HCT116 (cell line): ENCODE results near the gene DIDO1.
"Not testable (repeated sequence)": the region's sequence is repeated elsewhere in the genome, so short reads cannot be mapped to it uniquely, and the experiment has no call there.

Source experiments
- CEBPB ChIP-seq: IDR thresholded peaks from 2 replicates; pipeline ENCODE4 v1.6.1; 2012; ENCODE audit warnings: low read depth
- EZH2 ChIP-seq: fragments of 200-600 bp; sonication (generic); IDR thresholded peaks from 2 replicates; pipeline ENCODE4 v1.6.1; 2017; ENCODE audit warnings: antibody characterized with exemption, mixed run types
- POLR2AphosphoS5 ChIP-seq: IDR thresholded peaks from 2 replicates; pipeline ENCODE4 v1.6.1; 2011; ENCODE audit warnings: mild to moderate bottlenecking, low read depth, low read length, moderate library complexity
- RAD21 ChIP-seq: IDR thresholded peaks from 2 replicates; pipeline ENCODE4 v1.6.1; 2012; ENCODE audit warnings: low read depth, mild to moderate bottlenecking
- TF ChIP-seq, protein P1 (sequence below), 3 experiments: fragments of 200-600 bp in 1 of 3; sonication (generic) in 1 of 3; IDR thresholded peaks in 2 of 3; conservative IDR thresholded peaks in 1 of 3; 2 replicates each; pipeline ENCODE4 v1.5.1; 2012 to 2017; ENCODE audit warnings: low read depth in 2 of 3, low read length in 2 of 3, antibody characterized with exemption in 1 of 3, borderline replicate concordance in 1 of 3, control low read depth in 1 of 3, mild to moderate bottlenecking in 1 of 3, mixed read lengths in 1 of 3, mixed run types in 1 of 3, moderate library complexity in 1 of 3; ENCODE audit not compliant: insufficient read depth in 1 of 3
- TF ChIP-seq, protein P2 (sequence below): IDR thresholded peaks from 2 replicates; pipeline ENCODE4 v1.6.1; 2012; ENCODE audit warnings: low read depth

GRCh38 chr20:62853304-62853703 is 73.0 kb downstream of the DIDO1 start:
- TF ChIP-seq RAD21, EZH2, POLR2AphosphoS5, CEBPB: not testable (repeated sequence)
- TF ChIP-seq, protein P1, sequence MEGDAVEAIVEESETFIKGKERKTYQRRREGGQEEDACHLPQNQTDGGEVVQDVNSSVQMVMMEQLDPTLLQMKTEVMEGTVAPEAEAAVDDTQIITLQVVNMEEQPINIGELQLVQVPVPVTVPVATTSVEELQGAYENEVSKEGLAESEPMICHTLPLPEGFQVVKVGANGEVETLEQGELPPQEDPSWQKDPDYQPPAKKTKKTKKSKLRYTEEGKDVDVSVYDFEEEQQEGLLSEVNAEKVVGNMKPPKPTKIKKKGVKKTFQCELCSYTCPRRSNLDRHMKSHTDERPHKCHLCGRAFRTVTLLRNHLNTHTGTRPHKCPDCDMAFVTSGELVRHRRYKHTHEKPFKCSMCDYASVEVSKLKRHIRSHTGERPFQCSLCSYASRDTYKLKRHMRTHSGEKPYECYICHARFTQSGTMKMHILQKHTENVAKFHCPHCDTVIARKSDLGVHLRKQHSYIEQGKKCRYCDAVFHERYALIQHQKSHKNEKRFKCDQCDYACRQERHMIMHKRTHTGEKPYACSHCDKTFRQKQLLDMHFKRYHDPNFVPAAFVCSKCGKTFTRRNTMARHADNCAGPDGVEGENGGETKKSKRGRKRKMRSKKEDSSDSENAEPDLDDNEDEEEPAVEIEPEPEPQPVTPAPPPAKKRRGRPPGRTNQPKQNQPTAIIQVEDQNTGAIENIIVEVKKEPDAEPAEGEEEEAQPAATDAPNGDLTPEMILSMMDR (IDR thresholded peaks at IDR 0.05 in 2 of 3, conservative IDR thresholded peaks at IDR 0.05 in 1 of 3; ENCODE audit: borderline replicate concordance in 1 of 3, insufficient read depth in 1 of 3, low read depth in 2 of 3, low read length in 2 of 3), result not testable (repeated sequence)
- TF ChIP-seq, protein P2, sequence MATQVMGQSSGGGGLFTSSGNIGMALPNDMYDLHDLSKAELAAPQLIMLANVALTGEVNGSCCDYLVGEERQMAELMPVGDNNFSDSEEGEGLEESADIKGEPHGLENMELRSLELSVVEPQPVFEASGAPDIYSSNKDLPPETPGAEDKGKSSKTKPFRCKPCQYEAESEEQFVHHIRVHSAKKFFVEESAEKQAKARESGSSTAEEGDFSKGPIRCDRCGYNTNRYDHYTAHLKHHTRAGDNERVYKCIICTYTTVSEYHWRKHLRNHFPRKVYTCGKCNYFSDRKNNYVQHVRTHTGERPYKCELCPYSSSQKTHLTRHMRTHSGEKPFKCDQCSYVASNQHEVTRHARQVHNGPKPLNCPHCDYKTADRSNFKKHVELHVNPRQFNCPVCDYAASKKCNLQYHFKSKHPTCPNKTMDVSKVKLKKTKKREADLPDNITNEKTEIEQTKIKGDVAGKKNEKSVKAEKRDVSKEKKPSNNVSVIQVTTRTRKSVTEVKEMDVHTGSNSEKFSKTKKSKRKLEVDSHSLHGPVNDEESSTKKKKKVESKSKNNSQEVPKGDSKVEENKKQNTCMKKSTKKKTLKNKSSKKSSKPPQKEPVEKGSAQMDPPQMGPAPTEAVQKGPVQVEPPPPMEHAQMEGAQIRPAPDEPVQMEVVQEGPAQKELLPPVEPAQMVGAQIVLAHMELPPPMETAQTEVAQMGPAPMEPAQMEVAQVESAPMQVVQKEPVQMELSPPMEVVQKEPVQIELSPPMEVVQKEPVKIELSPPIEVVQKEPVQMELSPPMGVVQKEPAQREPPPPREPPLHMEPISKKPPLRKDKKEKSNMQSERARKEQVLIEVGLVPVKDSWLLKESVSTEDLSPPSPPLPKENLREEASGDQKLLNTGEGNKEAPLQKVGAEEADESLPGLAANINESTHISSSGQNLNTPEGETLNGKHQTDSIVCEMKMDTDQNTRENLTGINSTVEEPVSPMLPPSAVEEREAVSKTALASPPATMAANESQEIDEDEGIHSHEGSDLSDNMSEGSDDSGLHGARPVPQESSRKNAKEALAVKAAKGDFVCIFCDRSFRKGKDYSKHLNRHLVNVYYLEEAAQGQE, result not testable (repeated sequence)
